HG03108 (cell line): Measurements from ENCODE around the gene CCDC88C.
A peak's percentile ranks its signal among the peaks of the same experiment; 100 is the strongest.
"Not testable (repeated sequence)": the region's sequence is repeated elsewhere in the genome, so short reads cannot be mapped to it uniquely, and the experiment has no call there.

Experiments used
- ATAC-seq: cut with Tn5 transposase; IDR thresholded peaks from one replicate; pipeline ENCODE4 v1.9.1; 2021; ENCODE audit warnings: moderate library complexity; ENCODE audit not compliant: unreplicated experiment

CCDC88C gene

DNA sequence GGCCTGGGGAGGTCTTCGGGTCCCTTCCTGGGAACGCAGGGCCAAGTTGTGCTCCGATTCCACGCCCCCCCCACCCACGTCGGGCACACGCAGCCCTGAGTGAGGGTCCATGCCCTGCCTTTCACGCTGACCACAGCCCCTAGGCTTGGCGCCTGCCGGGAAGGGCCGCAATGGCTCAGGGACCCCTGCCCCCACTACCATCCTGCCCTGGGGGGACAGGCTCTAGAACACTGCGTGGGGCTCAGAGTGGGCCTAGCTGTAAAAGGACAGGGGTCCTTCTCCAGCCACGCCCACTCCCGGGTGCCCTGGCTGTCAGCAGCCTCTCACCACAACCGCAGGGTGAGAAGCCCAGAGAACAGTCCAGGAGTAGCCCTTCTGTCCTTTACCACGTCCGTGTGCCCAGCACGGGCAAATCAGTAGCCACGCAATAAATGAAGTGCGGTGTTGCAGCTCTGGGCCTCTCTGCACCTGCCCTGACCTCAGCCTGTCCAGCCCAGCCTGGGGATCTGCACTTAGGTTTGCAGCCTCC lies 163.8 kb downstream of the CCDC88C start:
- ATAC-seq, result no peak

DNA sequence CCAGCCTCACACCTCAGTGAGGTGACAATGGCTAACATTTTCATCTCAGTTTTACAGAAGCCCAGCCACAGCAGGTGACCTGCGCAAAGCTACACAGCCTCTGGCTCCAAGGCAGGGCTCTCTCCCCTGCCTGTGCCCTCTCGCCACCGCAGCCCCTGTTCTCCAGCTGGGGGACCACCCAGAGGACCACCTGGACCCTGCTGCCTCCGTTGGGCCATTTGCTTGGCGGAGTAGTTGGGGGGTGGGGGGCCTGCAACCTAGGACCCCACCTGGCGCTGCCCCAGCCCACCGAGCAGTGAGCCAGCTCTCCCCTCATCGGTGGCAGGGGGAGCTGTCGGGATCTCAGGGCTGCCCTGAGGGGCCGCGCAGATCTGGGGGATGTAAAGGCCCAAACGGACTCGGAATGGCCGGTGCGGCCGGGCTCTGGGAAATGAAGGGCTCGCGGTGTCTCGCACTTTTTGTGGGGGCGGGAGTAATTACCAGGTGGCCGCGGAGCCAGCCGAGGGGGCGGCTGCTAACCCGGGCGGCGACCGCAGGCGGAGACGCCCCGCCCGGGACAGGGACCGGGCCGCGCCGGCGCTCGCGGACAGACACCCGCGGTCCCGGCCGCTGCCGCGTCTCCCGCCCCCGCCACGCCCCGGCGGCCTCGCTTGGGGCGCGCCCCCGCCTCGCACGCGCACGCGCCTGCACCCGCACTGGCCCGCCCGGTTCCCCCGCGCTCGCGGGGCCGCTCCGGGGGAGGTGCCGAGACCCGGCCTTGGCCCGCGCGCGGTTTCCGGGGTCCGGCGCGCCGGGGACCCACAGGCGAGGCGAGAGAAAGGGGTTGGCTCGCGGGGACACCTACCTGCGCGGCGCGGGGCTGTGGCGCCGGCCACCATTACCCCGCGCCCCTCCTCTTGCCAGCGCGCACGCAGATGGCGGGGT lies 164.5 kb downstream of the CCDC88C start:
- ATAC-seq, result no peak

DNA sequence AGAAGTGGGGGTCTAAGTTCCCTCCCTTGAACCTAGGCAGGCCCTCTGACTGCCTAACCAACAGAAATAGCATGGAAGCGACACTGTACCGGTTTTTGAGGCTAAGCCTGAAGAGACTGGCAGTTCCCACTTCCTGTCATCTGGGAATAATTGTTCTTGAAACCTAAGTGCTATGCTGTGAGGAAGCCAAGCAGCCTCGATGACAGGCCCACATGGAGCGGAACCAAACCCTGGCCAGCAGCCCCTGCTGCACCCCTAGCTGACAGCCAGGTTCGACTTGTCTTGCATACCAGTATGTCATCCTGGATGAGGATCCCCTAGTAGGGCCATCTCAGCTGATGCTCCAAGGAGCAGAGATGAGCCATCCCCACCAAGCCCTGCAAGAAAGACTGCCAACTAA lies 166.7 kb downstream of the CCDC88C start:
- no peak for ATAC-seq

DNA sequence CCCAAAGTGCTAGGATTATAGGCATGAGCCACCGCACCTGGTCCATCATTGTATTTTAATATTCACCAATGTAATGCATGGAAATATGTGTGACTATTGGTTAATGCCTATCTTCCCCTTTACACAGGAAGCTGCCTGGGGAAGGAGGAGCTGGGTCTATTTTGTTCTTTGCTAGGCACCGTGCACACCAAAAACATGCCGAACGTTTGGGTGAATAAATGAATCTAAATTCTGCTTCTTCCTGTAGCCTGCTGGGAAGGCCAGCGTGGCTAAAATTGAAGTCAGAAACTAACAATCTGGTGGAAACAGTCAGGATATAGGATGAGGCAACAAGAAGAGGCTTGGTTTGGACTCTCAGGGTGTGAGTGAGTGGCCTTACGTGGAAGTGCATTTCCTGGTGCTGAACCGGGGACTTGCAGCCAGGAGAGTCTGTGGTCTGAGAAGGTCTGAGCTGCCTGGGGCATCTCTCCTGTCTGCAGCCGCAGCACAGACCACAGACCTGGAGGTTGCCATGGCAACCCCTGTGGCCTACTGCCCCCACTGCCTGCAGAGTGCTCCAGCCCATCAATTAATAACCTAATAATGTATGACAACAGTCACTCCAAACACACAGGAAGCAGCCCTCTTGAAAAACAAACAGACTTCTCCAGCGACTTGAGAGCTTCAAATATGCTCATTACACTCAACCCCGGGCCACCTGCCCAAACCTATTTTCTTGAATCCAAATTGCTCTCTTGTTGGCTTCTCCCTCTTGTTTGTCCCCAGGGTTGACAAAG lies 167.6 kb downstream of the CCDC88C start:
- ATAC-seq, result peak; percentile 89

DNA sequence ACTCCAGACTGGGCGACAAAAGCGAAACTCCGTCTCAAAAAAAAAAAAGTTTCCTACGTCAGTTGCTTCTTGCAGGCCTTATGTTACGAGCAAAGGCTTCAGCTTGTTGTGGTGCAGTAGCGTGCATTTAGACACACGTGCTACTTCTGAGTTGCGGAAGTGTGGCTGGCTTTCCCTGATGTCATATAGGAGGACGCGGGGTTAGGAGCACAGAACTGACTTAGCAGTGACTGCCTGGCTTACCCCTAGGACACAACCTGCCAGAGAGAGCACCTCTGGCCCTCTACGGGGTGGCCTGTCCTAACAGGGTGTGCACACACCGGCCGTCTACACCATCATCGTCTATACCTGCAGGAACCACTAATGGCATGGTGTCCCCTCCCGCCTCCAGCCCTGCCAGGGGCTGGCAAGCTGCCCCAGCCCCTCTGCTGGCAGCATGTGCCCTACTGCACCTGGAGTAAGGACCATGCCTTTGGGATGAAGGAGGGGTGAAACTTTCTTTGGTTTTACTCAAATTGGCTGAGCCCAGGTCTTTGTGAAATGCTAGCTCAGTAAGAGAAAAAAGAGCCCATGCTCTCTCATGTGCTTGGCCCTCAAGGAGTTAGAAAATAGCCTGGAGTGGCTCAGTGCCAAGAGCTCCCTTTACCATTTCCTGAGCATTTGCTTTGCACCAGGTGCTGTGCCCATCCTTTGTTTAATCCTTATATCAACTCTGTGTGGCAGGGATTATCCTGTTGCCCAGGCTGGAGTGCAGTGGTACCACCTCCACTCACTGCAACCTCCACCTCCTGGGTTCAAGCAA lies 171.4 kb downstream of the CCDC88C start:
- no peak for ATAC-seq

DNA sequence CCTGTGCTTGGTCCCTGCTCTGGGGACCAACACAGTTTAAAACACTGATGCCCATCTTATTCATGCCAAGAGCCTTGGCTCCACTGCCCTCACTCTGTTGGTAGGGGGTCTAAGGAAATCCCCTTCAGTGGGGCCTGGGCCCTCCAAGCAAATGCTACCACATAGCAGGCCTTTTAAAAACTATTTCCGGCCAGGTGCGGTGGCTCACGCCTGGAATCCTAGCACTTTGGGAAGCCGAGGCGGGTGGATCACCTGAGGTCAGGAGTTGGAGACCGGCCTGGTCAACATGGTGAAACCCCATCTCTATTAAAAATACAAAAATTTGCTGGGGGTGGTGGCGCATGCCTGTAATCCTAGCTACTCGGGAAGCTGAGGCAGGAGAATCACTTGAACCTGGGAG lies 172.0 kb downstream of the CCDC88C start:
- ATAC-seq, result not testable (repeated sequence)

DNA sequence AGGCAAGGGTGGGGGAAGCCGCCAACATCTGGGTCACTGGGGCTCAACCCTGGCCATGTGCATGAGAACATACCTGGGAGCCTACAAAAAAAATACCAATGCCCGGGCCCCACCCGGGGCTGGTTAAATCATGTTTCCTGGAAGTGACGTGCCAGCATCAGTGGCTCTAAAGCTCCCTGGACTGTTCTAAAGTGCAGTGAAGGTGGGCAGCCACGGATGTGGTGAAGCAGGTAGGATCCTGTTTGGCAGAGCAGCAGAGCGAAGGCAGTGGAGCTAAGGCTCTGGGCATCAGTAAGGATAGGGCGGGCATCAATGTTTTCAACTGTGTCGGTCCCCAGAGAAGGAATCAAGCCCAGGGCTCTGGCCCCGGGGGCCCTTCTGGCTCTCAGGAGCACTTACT lies 172.6 kb downstream of the CCDC88C start:
- no peak for ATAC-seq

DNA sequence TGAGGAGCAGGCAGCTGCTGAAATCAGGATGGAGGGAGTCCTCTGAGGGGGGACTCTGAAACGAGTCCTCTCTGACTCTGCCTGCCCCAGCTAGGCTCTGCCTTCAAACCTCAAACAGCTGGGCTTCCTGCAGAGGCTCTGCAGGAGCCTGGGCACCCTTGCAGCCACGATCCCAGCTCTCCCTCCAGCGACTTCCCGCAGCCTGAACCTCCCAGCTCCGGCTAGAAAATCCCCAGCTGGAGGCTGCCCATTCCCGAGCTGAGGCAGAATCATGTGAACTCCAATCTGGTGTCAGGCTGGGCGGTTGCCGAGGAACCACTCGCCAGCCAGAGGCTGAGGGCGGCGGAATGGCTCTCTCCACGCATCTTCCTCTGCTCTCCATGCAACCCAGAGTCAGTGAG lies 173.1 kb downstream of the CCDC88C start, which contains the start of gene GPR68:
GPR68 (minus strand) TSS at position 204 of the 401 bp plus-strand sequence. CDS start 9,654 bp downstream, outside the sequence.
- ATAC-seq, result no peak

DNA sequence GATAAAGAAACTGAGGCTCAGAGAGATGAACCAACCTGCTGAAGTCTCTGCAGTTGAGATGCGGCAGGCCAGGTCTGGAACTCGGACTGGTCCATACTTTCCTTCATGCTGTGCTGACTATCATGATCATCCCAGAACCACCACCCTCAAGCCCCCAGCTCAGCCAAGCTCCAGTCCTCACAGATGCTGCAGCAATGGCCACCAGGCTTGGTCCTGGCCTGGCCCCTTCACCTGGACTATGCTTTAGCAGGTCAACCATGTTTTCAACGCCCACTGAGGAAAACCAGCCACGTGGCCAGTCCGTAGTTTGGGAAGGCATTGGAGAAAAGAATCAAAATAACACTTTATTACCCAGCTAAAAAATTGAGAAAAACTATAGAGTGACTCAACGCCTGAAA lies 174.5 kb downstream of the CCDC88C start:
- peak; percentile 3 for ATAC-seq

DNA sequence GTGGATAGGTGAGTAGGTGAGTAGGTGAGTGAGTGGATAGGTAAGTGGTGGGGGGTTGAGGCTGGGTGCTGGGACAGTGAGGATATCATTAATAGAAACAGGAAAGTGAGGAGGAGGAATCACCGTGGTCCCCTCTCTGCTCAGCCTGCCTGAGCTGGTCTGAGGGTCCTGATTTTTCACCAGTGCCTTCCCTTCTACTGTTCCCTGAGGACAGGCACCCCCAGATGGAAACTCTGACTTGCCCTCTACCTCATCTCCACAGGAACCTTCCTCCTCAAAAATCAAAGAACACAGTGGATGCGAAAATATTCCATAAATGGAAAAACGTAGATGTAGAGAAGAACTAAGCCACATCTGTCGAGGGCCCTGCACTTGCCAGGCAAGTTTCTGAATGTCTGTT lies 175.0 kb downstream of the CCDC88C start:
- no peak for ATAC-seq

DNA sequence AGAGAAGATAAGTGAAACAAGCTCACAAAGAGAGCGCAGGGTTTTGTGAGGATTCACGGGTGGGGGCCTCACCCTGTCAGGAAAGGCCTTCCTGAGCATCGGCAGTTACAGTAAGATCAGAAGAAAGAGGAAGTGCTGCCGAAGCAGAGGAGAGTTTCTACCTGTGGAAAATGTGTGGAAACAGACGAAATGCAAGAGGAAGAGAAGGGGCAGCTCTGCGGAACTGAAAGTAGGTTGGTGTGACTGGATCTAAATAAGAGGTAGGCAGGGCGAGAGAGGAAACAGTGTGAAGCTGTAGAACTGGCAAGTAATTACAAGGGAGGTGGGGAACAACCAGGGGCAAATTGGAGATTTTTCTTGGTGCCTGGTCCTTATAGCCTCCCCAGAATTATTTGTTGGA lies 175.8 kb downstream of the CCDC88C start:
- ATAC-seq, result peak; percentile 57

DNA sequence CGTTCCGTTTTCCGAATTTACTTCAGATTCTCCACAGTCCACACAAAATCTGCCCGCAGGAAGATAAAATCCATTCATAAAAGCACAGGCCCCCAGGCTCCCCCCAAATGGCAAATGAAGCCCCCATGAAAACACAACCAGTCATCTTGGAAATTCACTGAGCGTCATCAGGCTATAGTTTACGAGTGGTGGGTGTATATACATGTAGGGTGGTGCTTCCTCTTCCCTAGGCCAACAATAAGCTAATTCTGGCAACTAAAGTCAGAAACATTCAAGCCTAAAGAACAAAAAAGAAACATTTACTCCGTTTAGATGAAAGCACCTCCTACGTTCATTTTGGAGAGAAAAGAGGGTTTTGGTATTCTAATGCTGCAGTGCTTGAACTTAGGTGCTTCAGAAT lies 179.0 kb downstream of the CCDC88C start:
- no peak for ATAC-seq

DNA sequence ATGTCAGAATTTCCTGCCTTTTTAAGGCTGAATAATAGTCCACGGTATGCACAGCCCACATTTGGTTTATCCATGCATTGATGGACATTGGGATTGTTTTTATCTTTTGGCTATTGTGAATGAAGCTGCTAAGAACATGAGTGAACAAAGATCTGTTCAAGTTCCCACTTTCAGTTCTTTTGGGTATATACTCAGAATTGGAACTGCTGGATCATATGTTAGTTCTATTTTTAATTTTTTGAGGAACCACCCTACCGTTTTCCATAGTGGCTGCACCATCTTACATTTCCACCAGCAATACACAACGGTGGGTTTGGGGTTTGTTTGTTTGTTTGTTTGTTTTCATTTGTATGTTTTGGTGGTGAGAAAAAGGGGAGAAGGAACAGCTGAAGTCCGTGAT lies 179.5 kb downstream of the CCDC88C start:
- ATAC-seq, result no peak

DNA sequence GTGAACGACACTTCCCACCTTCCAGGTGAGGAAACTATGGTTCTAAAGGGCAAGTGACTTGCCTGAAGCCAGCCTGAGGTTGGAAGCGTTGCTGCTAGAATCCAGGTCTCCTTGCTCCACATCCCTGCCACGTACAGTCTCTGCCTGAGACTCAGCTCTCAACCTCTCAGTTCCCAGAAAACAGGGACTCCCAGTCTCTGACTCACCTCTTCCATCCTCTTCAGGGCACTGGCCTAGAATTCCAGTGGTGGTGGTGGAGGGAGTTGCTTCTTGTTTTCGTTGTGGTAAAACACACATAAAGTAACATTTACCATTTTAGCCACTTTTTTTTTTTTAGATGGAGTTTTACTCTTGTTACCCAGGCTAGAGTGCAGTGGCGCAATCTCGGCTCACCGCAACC lies 180.4 kb downstream of the CCDC88C start:
- ATAC-seq, result no peak

DNA sequence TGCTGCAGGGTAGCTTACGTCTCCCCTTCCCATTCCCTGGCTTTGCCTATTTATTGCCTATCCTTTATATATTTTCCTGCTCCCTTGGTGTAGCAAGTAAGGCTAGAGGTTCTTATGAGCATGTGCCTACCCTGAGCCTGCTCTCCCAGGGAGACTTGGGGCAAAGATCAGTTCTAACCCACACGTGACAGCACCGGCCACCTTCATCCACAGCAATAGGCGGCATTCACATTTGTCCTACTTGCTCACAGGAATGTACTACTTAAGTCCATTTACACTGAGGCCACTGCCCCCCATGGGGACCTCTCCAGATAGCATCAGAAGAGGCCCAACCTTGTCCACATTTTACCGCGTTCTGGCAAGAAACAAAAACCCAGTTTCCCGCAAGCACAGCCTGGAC lies 181.8 kb downstream of the CCDC88C start:
- ATAC-seq, result no peak

DNA sequence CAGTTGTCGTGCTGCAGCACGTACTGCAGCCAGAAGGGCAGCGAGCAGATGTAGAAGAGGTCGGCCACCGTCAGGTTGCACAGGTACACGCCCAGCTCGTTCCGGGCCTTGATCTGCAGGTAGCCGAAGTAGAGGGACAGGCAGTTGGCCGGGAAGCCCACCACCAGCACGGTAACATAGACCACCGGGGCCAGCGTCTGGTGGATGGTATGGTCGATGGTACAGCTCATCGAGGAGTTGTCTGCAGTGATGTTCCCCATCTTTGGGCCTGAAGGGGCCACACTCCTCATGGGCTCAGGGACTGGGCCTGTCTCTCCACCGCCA lies 182.9 kb downstream of the CCDC88C start:
- ATAC-seq, result no peak

DNA sequence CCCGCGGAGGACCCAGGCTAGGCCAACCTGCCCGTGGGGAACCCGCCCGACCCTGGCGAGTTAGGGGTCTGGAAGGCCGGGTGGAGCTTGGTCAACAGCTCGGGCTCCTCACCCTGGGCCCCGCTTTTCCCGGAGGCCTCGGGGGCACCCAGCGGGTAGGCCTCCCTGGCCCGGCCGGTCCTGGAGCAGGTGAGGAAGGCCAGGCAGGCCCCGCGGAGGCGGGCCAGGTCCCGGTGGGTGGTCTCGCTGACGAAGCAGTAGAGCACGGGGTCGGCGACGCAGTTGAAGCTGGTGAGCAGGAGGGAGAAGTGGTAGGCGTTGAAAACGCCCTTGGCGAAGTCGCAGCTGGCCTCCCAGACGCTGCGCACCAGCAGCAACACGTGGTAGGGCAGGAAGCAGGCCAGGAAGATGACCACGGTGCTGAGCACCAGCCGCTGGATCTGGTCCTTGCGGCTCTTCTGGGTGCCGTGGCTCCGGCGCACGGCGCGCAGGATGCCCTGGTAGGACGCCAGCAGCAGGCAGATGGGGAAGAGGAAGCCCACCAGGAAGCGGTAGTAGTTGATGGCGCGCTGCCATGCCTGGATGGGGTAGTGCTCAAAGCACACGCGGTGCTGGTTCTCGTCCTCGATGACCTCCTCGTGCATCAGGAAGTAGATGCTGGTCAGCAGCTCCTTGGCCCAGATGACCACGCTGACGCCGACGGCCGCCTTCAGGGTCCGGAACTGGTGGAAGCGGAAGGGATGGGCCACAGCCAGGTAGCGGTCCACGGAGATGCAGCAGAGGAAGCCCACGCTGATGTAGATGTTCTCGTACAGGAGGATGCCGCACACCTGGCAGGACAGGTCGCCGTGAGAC lies 183.5 kb downstream of the CCDC88C start:
- ATAC-seq, result no peak

DNA sequence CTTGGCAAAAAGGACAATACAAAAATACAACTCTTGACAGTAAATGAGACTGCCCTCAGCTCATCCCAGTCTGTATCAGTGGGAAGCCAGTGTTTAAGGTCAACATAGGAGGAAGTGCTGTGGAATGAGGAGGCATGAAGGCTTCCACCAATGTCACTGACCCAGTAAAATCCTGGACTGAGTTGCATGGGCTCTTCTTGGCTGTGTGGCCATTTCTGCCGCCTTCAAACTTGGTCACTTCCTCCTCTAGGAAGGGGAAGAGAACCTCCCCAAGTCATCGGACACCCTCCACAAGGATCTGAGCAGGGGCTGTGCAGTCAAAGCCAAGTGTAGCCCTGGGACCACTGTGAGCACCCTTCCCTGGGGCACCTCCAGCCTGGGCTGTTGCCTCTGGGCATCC lies 185.0 kb downstream of the CCDC88C start:
- ATAC-seq, result no peak

DNA sequence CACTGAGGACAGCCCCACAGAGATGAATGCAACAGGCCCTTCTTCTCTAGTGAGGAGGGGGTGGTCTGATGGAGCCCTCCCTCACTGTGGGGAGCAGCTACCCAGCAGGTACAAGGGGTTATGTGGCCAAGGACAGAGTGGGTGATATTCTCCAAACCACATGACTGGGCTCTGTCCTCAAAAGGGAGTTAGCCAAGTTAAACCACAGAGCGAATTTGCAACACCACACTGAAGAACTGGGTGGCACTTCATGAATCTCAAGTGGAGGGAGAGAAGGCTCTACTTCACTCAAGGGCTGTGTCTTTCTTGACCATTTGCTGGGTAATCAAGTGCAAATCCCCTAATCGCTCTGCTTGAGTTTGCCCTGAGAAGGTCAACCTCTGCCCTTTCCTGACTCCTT lies 185.6 kb downstream of the CCDC88C start:
- ATAC-seq, result no peak

DNA sequence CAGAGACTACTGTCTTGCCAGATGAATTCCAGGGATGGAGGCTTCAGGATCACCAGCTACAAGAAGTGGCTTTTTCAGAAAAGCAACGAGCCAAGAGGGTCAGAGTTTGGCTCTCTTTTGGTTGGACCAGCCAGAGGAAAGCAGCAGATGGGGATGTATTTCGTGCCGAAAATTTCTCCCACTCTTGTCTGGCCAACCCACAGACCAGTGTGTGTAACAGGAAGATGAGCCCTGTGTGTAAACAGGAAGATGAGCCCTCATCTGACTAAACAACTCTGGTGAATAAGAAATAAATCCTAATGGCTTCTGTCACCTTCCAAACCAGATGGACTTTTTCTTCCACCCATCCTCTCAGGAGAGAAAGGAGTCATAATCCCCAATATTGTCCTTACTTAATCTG lies 186.2 kb downstream of the CCDC88C start:
- no peak for ATAC-seq
